ENCODE measurements around the gene SBNO2. TPM values are rescaled to one million over a fixed set of nuclear protein-coding genes. Genes with fewer than 3 reads are reported as not detected.
A peak's percentile ranks its signal among the peaks of the same experiment; 100 is the strongest.
"Not testable (repeated sequence)": the region's sequence is repeated elsewhere in the genome, so short reads cannot be mapped to it uniquely, and the experiment has no call there.

Gene SBNO2
- total RNA-seq, 1 experiment from 2014 or later, result 17.4 TPM

DNA sequence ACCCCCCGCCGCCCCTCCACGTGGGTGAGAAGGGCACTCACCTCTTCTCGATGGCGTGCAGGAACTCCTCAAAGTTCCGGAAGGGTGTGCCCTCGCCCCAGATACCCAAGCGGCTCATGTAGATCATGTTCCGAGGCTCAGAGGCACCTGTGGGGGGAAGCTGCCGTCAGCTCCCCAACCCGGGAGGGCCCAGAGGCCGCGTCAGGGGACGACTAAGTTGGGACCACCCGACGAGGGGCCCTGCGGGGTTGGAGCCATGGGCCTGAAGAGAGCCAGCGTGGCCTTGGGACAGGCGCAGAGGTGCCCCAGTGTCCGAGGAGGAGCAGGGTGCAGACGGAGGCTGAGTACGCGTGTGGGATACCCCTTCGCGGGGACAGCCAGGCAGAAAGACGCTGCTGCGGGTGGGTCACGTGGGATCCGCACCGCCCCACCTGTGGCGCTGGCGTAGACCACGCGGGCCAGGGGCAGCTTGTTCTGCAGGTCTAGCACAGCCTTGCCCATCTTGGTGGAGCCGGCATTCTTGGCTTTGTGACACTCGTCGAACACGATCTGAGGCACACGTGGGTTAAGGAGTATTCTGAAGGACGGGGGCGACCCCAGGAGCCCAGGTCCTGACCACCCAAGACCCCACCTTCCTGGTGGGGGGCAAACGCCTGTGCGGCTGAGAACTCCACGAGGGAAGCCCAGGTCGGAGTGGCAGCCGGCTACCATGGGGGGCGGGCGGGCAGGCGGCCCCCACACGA, 54.4 kb downstream of the SBNO2 start:
- no peak for DNase-seq (ENCODE audit: low read depth)

DNA sequence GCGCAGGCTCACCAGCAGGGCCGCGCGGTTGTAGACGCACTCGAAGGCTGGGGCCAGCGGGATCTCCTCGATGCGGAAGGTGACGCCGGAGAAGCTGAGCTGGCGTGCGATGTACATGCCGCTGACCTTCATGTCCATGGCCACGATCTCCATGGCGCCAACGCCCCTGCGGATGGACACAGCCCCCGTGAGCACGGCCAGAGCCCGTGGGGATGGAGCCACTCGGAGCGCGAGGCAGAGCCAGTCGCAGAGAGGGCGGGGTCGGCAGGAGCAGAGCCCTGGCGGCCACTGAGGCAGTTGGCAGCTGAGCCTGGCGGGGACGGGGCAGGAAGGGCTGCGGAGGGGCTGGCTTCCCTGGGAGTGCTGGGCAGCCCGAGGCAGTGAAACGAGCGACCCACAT, 55.1 kb downstream of the SBNO2 start:
- DNase-seq (ENCODE audit: low read depth), result no peak

DNA sequence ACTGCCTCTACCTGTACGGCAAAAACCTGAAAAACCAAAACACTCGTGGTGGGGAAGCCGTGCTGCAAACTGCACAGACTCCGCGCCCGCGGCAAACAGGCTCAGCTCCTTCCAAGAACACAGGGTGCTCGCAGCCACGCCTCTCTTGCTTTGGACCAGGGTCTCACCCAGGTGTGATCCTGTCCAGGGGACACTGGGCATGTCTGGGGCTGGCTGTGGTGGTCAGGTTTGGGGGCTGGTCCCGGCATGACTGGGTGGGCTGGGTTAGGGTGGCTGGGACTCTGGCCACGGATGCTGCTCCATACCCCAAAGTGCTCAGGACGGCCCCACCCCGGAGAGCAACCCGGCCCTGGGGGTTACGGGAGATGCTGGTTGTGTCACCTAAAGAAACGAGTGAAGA, 56.4 kb downstream of the SBNO2 start:
- no peak for DNase-seq (ENCODE audit: low read depth)

DNA sequence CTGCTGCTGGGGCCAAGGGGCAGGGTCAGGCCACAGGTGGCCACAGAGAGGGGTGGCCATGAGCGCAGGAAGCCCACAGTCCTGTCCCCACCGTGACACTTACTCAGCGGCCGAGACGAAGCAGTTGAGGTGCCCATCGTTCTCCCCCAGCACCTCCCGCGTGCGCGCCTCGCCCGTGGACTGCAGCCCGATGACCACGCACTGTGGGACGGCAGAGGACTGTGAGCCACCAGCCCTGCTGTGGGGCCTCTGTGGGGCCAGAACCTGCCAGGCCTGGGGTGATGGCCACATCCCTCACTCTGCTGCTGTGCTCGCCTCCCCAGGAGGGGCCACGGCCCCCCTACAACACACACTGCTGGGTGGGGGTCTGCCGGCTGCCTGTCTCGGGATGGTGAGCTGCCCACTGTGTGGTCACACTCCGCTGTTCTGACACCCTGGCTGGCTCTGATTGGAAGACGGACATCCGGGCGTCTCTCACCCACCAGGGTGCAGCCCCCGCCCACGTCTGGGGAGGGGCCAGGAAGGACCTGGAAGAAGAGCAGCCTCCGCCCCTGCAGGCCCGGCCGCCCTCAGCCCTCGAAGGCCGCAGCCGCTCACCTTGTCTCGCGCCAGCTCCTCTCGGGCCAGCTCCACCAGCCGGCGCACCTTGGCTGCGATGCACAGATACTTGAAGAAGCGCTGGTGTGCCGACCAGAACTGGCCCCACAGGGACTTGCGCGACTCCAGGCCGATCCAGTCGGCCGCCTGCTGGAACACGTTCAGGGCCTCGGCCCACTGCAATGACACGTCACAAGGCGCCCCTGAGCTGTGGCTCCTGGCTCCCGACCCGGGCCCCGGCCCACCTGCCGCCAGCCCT, 57.1 kb downstream of the SBNO2 start:
- no peak for DNase-seq (ENCODE audit: low read depth)

DNA sequence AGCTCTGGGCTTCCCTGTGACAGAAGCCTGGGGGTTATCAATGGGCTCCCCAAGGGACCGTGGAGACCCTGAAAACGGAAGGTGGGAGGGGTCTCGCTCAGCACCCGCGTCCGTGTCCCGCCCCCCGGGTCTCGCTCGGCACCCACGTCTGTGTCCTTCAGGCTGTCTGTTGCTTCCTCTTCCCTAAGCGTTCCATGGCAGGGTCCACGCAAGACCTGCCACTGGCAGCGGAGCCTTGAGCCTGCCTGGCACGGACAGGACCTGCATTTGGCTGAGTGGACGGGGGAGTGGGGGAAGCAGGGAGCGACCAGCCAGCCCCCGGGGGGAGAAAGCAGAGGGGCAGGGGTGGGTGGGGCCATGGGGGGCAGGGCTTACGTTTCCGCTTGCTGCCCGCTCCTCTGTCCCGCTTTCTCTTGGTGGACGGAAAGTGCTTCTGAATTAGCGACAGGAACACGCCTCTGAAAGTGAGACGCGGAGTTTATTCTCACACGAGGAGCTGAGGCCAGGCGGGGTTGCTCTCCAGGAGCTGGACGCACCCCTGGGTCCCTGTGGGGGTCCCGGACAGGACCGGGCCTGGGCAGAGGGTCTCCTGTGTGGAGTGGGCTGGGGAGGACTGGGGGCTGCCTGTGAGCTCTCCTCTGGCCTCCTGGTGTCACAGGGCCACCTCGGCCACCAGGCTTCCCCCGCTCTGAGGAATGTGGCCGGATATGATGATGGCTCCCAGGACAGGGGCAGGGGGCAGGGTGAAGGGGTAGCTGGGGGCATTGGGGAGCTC, 58.2 kb downstream of the SBNO2 start:
- DNase-seq (ENCODE audit: low read depth), result no peak

DNA sequence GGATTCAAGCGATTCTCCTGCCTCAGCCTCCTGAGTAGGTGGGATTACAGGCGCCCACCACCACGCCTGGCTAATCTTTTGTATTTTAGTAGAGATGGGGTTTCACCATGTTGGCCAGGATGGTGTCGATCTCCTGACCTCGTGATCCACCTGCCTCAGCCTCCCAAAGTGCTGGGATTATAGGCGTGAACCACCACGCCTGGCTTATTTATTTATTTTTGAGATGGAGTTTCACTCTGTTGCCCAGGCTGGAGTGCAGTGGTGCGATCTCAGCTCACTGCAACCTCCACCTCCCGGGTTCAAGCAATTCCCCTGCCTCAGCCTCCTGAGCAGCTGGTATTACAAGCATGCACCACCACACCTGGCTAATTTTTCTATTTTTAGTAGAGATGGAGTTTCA, 59.3 kb downstream of the SBNO2 start:
- not testable (repeated sequence) for DNase-seq (ENCODE audit: low read depth)

DNA sequence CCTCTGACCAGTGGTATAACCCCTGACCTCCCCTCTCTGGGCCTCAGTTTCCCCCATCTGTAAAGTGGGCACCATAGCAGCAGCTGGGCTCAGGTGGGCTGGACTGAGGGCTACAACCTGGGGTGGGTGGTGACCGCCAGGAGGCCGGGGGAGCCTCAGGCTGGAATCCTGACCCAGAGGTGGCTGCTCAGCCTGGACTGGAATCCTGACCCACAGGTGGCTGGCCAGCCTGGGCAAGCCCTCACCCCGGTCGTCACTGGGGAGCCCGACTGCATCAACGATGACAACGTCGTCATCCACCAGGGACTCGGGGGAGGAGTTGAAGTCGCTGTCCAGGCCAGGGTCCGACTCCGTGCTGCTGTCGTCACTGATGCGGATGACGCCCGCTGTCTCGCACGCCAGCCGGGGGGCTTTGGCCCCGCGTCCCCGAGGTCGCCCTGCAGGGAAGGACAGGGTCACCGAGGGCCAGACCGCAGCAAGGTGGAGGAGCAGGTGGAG, 60.0 kb downstream of the SBNO2 start:
- no peak for DNase-seq (ENCODE audit: low read depth)

DNA sequence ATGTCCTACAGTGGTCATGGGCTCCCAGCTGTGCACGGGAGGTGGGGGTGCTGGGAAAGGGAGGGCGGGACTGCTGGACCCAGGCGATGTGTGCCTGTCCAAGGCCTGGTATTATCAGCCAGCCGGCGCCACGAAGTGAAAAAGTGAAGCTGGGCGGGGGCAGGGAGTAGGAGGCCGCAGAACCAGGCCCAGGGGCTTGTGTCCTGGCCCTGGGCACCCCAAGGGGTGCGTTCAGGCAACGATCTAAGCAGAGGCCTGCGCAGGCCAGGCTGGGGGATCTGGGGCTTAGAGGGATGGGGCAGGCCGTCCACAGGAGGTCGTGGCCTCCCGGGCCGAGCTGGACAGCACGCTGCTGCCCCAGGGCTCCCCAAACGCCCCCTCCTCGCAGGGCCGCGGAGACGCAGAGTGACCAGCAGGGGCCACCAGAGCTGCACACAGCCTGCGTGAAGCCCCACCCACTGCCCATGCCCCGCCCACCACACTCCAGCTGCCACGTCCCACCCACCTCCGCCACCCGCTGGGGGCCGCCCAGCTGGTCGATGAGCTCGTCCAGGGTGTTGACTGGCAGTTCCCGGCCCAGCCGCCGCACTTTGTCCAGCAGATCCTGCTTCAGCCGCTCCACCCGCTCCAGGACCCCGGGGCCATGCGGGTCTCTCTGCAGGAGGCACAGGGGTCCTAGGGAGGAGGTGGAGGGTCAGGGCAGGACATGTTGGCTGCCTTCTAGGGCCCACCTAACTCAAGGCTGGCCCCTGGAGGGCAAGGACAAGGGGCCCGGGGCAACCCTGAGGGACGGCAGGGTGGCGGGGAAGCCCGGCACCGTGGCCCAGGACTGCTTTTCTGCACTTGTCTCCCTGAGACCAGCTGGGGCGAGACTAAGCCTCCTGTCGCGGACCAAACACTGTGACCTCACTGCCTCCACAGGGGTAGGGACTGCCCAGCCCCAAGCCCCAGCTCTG, 60.8 kb downstream of the SBNO2 start:
- peak; percentile 49 for DNase-seq (ENCODE audit: low read depth)

DNA sequence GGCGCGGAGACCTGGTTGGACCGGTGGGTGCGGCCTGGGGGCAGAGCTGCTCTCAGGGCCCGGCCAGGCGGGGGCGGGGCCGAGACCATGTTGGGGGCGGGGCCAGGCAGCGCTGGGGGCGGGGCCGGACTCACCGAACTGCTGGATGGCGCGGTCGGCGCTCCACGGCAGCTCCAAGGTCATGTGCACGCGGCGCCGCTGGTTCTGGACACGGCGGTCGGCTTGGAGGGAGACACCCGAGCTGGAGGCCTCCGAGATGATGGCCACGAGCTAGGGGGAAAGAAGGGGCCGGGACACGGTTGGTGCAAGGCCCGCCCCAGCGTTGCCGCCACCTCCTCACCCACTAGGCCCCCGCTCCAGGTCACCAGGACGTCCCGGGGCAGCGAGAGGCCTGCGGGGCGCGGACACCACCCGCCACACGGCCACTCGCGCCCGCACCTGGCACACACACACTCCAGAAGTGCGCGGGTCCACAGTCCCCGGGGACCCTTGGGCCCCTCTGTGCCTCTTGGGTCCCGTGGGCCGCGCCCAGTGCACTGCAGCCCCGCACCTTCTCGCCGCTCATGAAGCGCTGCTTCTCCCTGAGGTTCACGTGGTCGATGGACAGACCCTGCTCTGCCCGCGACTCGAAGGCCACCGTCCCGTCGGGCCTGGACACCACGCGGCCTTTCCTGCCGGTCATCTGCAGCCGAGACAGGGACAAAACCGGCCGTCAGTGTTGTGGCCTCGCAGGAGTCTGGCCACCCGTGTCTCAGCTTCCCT, 61.6 kb downstream of the SBNO2 start:
- DNase-seq (ENCODE audit: low read depth), result no peak

DNA sequence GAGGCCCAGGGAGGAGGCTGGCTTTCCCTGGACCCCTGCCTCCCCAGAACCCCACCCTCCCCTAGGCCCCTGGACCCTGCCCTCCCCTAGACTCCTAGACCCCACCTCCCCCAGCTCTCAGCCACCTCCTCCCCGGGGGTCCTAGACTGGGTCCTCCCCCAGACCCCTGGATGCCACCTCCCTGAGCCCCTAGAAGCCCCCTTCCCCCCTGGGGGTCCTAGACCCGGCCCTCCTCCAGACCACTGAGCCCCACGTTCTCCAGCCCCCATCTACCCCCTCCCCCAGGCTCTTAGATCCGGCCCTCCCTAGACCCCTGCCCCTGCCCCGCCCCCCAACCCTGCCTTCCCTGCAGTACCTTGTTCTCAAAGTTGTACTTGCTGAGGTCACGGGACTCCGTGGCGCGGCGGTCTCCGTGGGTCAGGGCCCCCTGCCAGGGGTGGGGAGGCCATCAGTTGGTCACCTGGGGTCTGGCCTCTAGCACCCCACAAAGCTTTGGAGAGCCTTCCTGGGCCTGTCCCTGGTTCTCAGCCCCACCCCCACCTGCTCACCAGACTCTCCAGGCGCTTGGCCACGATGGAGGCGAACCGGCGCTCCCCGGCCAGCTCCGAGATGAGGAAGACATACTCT, 62.3 kb downstream of the SBNO2 start:
- no peak for DNase-seq (ENCODE audit: low read depth)

DNA sequence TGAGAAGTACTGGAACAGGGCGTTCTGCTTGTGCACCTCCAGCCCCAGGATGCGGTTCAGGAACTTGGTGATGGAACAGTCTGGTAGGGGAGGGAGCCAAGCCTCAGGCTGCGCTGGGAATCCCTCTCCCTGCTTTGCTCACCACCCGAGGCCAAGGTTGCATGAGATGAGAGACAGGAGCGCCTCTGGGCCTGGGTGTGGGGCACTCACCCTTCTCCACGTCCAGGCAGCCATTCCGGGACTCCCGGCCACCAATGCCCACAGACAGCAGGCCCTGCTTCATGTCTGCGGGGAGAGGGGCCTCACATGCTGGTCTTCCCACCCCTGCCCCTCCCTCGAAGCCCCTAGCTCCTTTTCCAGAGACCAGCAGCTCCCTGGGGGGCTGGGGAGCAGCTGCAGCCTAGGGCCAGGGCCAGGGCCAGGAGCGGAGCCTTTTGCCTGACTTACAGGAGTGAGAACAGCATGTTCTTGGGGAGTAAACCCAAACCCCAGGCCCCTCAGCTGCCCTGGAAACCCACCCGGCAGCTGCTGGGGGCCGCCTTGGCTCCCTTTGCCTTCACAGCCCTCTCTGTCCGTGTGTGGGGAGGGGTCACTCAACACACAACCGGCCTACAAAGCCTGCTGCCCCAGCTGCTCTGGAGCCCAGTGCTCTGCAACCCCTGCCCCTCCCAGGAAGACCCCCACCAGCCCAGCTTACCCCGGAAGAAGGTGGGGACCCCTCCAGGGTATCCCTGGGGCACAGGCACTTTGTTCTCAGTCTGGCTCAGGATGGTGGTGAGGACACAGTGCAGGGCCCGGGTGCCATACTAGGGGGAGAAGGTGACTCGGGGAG, 63.0 kb downstream of the SBNO2 start:
- peak; percentile 62 for DNase-seq (ENCODE audit: low read depth)

DNA sequence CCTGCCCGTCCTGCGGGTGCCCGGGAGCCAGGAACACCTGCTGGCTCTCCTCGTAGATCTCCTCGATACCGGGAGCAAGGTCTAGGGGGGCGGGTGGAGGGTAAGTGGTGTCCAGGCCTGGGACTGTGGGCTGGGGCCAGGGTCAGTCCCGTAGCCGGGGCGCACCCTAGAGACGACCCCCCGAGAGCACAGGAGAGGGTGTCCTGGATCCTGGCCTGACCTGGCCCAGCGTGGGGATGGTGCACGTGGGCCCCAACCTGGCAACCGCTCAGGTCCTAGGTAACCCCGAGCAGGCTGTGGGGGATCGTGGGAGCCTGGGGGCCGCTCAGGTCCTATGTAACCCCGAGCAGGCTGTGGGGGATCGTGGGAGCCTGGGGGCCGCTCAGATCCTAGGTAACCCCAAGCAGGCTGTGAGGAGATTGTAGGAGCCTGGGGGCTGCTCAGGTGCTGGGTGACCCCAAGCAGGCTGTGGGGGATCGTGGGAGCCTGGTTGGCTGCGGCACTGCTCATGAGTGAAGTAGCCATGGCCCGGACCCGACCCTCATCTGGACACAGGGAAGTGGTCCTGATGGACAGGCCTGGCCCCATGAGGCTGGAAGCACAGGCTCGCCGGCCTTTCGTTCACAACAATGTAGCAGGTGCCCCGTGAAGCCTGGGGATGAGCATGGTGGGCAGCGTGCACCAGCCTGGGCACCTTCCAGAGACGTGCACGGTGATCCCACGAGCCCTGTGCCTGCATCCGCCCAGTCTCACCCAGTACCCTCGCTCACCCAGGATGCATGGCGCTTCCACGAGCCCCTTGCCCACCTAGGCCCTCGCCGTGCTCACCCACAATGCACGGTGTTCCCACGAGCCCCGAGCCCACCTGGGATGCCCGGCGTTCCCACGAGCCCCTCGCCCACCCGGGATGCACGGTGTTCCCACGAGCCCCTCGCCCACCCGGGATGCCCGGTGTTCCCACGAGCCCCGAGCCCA, 64.1 kb downstream of the SBNO2 start:
- no peak for DNase-seq (ENCODE audit: low read depth)

DNA sequence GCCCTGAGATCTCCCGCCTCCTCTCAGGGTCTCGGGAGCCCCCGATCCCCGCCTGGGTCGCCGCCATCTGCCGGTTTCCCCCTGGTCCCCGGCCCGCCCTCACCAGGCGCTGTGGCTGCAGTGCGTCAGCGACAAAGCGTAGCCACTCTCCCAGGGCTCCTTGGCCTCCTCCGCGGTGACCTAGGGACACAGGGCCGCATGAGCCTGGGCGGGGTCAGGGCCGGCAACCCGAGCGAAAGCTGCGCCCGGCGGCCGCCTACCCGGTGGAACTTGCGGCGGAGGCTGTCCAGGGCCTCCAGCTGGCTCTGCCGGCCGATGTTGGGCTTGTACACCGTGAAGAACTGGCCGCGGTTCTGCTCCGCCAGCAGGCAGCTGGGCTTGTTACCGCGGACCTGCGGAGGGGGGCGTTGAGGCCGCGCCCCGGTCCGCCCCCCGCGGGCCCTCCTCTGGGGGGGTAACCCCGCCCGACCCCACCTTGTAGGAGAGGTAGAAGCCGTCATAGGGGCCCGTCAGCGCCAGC, 65.0 kb downstream of the SBNO2 start:
- no peak for DNase-seq (ENCODE audit: low read depth)

DNA sequence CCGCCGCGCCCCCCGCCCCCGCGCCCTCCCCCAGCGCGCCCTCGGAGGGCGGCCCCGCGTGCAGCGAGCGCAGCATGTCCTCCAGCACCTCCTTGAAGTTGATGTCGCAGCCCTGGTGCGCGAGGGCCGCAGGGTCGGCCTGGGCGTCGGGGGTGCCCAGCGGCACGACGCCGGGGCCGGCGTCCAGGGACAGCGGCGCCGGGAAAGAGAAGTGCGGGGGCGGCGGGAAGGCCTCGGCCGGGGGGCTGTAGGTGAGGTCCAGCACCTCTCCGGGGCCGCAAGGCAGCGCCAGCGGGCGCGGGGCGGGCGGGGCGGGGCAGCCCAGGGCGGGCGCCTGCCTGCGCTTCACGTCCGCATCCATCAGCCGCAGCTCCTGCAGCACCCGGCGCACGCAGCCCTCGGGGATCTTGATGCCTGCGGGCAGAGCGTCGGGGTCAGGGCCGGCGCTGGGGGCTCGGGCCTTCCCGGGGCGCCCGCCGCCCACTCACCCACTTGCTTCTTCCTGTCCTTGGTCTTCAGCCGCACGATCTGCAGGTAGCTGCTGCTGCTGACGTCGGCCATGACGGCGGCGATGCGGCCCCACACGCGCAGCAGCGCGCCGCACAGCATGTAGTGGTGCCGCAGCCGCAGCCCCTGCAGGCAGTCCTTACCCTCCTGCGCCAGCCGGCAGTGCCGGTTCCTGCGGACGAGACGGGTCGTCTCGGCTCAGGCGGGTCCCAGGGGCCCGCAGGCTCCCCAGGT, 65.6 kb downstream of the SBNO2 start:
- no peak for DNase-seq (ENCODE audit: low read depth)

DNA sequence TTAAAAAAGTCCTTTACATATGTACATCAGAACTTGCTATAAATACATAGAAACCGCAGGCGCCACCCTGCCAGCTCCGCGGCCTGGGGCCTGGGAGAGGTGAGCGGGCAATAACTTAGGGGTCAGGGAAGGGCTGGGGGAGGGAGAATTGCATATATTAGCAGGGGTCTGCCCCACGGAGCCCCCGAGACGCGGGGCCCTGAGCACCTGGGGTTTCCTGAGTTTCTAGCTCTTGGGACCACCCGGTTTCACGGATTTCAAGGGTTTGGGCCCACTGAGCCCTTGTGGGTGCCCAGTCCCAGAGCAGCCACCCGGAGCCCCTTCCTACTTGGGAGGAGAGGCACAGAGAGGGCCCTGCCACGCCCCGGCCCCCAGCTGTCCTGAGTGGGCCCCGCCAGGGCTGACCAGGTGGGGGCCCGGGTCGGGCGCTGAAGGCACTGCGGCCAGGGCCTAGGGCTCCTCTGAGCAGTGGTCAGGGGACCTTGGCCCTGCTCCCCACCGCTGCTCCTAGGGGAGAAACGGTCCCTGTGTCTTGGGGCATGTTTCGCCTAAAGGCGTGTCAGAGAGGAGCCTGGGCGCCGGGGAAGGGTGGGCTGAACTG, 66.3 kb downstream of the SBNO2 start:
- DNase-seq (ENCODE audit: low read depth), result no peak
